Effector memory CD8-positive, alpha-beta T cell (primary cell): Measurements from ENCODE around the gene WSB2.
A peak's percentile ranks its signal among the peaks of the same experiment; 100 is the strongest.
"Not testable (repeated sequence)": the region's sequence is repeated elsewhere in the genome, so short reads cannot be mapped to it uniquely, and the experiment has no call there.

Source experiments
- ATAC-seq: fragments of 150-1000 bp; cut with Tn5 transposase; replicated peaks from 2 replicates; pipeline ENCODE4 v1.10.0; 2021; ENCODE audit warnings: mild to moderate bottlenecking, moderate library complexity
- DNase-seq, 3 experiments: peaks; one replicate each; pipeline ENCODE4 v3.0.0; 2021
- H3K27ac Mint-ChIP-seq, 2 donors: one replicate each; pipeline ENCODE4 v1.8.0; 2022; ENCODE audit warnings: mild to moderate bottlenecking in 2 of 2, mixed read lengths in 2 of 2, moderate library complexity in 2 of 2
- H3K27me3 Mint-ChIP-seq, 2 donors: one replicate each; pipeline ENCODE4 v1.8.0; 2022; ENCODE audit warnings: mixed read lengths in 2 of 2
- H3K36me3 Mint-ChIP-seq: one replicate; pipeline ENCODE4 v1.8.0; 2022; ENCODE audit warnings: mild to moderate bottlenecking, moderate library complexity, mixed read lengths; ENCODE audit not compliant: insufficient read depth
- H3K4me1 Mint-ChIP-seq, 2 donors: one replicate each; pipeline ENCODE4 v1.8.0; 2022; ENCODE audit warnings: low read depth in 2 of 2, mixed read lengths in 2 of 2
- H3K4me3 Mint-ChIP-seq, 2 donors: one replicate each; pipeline ENCODE4 v1.8.0; 2022; ENCODE audit warnings: mild to moderate bottlenecking in 2 of 2, mixed read lengths in 2 of 2, moderate library complexity in 2 of 2
- H3K9me3 Mint-ChIP-seq, 2 donors: one replicate each; pipeline ENCODE4 v1.8.0; 2022; ENCODE audit warnings: mixed read lengths in 2 of 2

The WSB2 gene

DNA sequence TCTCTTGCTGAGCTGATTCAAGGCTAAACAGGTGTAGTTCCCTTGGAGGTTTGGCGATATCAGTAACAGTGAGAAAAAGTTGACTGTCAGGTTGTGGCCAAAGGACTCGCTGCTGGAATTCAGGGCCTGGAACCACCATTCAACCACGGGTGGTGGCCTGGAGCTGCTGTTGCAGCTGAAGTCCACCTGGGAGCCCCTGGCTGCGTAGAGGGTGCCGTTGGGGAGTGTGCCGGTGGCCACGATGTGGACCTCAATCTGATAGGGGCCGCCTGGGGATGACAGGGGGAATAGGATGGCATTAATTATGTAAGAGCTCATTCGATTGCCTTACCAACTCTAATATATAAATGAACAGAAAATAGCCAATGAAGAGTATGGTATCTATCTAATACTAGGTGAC, 21.2 kb upstream of the WSB2 start:
- H3K27ac Mint-ChIP-seq: no peak overlapping the region
- DNase-seq: no peak
- no peak overlapping the region for H3K4me3 Mint-ChIP-seq
- H3K36me3 Mint-ChIP-seq: peaks cover 3% of the 10 kb centered on the region
- ATAC-seq: no peak
- H3K4me1 Mint-ChIP-seq: no peaks in the 10 kb centered on the region
- no peaks in the 10 kb centered on the region for H3K9me3 Mint-ChIP-seq
- H3K27me3 Mint-ChIP-seq: peaks cover 0 to 9% of the 10 kb centered on the region in 2 donors

DNA sequence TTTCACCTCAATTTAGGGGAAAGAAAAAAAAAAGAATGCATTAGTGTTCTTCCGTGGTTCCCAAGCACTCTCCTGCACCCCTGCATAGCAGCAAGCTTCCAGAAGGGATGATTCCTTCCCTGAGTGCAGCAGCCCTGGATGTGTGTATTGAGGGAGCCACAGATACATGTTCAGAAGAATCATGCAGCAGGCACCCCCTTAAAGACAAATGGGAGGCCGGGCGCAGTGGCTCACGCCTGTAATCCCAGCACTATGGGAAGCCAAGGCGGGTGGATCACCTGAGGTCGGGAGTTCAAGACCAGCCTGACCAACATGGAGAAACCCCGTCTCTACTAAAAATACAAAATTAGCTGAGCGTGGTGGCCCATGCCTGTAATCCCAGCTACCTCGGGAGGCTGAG, 20.5 kb upstream of the WSB2 start:
- DNase-seq, ATAC-seq, H3K27me3 Mint-ChIP-seq, H3K4me1 Mint-ChIP-seq, H3K36me3 Mint-ChIP-seq, H3K9me3 Mint-ChIP-seq, H3K27ac Mint-ChIP-seq, H3K4me3 Mint-ChIP-seq: not testable (repeated sequence)

- DNase-seq: no peak
- Mint-ChIP-seq H3K4me3 (no peak overlapping the region), H3K4me1 (no peaks in the 10 kb centered on the region), H3K27me3 (peaks cover 3 to 17% of the 10 kb centered on the region in 2 donors), H3K27ac (no peak overlapping the region), H3K9me3 (no peaks in the 10 kb centered on the region), H3K36me3 (no peaks in the 10 kb centered on the region)
- ATAC-seq: no peak
Observed at GRCh38 chr12:118073768-118074167, 12.8 kb upstream of the WSB2 start.

GRCh38 chr12:118070650-118071049, 9.7 kb upstream of the WSB2 start:
- Mint-ChIP-seq H3K4me1 (peaks cover 0 to under 1% of the 10 kb centered on the region in 2 donors), H3K4me3 (no peak overlapping the region), H3K27me3 (peaks cover 17 to 39% of the 10 kb centered on the region in 2 donors), H3K27ac (no peak overlapping the region), H3K9me3 (no peaks in the 10 kb centered on the region), H3K36me3 (no peaks in the 10 kb centered on the region)
- DNase-seq (no peak), ATAC-seq (no peak)

GRCh38 chr12:118068445-118068844, 7.5 kb upstream of the WSB2 start:
- Mint-ChIP-seq H3K27me3 (peaks cover 17 to 39% of the 10 kb centered on the region in 2 donors), H3K4me3 (no peak overlapping the region), H3K9me3 (no peaks in the 10 kb centered on the region), H3K36me3 (no peaks in the 10 kb centered on the region), H3K4me1 (peaks cover 6 to 10% of the 10 kb centered on the region in 2 donors), H3K27ac (no peak overlapping the region)
- DNase-seq (no peak), ATAC-seq (no peak)

GRCh38 chr12:118065380-118065779, 4.4 kb upstream of the WSB2 start:
- no peak overlapping the region for H3K27ac Mint-ChIP-seq
- ATAC-seq (no peak), DNase-seq (no peak)
- peaks cover 17 to 20% of the 10 kb centered on the region in 2 donors for H3K4me1 Mint-ChIP-seq
- peaks cover 17% of the 10 kb centered on the region for H3K36me3 Mint-ChIP-seq
- H3K27me3 Mint-ChIP-seq: peaks cover 17 to 27% of the 10 kb centered on the region in 2 donors
- H3K9me3 Mint-ChIP-seq: no peaks in the 10 kb centered on the region
- H3K4me3 Mint-ChIP-seq: no peak overlapping the region

DNA sequence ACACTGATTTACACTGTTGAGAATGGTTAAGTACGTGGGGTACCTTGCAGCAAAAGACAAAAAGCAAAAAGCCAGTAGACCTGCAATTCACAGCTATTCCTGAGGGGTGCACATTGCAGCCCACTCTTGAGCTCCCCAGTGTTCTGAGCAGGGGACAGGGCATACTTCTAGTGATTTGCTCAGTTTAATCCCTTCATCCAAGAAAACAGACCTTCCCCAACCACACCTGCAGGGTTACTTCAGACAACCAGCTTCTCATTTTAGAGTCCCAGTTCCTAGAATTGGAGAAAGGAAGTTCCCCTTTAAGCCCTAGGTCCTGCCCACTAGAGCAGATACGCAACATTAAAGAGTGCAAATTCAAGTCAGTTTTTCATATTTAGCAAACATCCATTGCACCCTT, 3.6 kb upstream of the WSB2 start:
- H3K4me3 Mint-ChIP-seq: peak overlapping the region in 1 of 2 donors; percentile 49
- H3K27me3 Mint-ChIP-seq: peaks cover 17 to 27% of the 10 kb centered on the region in 2 donors
- peak; percentile 23 for ATAC-seq
- peaks cover 25% of the 10 kb centered on the region for H3K36me3 Mint-ChIP-seq
- H3K27ac Mint-ChIP-seq: no peak overlapping the region
- peaks cover 25 to 26% of the 10 kb centered on the region in 2 donors for H3K4me1 Mint-ChIP-seq
- DNase-seq: no peak
- H3K9me3 Mint-ChIP-seq: no peaks in the 10 kb centered on the region

- no peak for ATAC-seq
- Mint-ChIP-seq H3K4me3 (peak overlapping the region; percentile 77 to 87), H3K36me3 (peaks cover 27% of the 10 kb centered on the region), H3K27ac (no peak overlapping the region), H3K27me3 (peaks cover 14 to 22% of the 10 kb centered on the region in 2 donors), H3K9me3 (no peaks in the 10 kb centered on the region), H3K4me1 (peaks cover 30 to 34% of the 10 kb centered on the region in 2 donors)
- DNase-seq: no peak
Observed at GRCh38 chr12:118063576-118064391, 2.8 kb upstream of the WSB2 start.

- ATAC-seq (no peak), DNase-seq (no peak)
- peak overlapping the region; percentile 77 to 87 for H3K4me3 Mint-ChIP-seq
- peaks cover 30% of the 10 kb centered on the region for H3K36me3 Mint-ChIP-seq
- H3K4me1 Mint-ChIP-seq: peaks cover 33 to 40% of the 10 kb centered on the region in 2 donors
- peaks cover 2 to 8% of the 10 kb centered on the region in 2 donors for H3K27me3 Mint-ChIP-seq
- peak overlapping the region; percentile 57 to 98 for H3K27ac Mint-ChIP-seq
- no peaks in the 10 kb centered on the region for H3K9me3 Mint-ChIP-seq
Observed at GRCh38 chr12:118061873-118062843, 1.2 kb upstream of the WSB2 start.

GRCh38 chr12:118060301-118061010, 523 bp downstream of the WSB2 start:
- peak overlapping the region; percentile 57 to 98 for H3K27ac Mint-ChIP-seq
- DNase-seq (peak in 1 of 3 experiments; percentile 14), ATAC-seq (peak; percentile 28)
- H3K9me3 Mint-ChIP-seq: no peaks in the 10 kb centered on the region
- peaks cover 36 to 48% of the 10 kb centered on the region in 2 donors for H3K4me1 Mint-ChIP-seq
- peak overlapping the region; percentile 77 to 87 for H3K4me3 Mint-ChIP-seq
- H3K27me3 Mint-ChIP-seq: no peaks in the 10 kb centered on the region
- peaks cover 30% of the 10 kb centered on the region for H3K36me3 Mint-ChIP-seq

DNA sequence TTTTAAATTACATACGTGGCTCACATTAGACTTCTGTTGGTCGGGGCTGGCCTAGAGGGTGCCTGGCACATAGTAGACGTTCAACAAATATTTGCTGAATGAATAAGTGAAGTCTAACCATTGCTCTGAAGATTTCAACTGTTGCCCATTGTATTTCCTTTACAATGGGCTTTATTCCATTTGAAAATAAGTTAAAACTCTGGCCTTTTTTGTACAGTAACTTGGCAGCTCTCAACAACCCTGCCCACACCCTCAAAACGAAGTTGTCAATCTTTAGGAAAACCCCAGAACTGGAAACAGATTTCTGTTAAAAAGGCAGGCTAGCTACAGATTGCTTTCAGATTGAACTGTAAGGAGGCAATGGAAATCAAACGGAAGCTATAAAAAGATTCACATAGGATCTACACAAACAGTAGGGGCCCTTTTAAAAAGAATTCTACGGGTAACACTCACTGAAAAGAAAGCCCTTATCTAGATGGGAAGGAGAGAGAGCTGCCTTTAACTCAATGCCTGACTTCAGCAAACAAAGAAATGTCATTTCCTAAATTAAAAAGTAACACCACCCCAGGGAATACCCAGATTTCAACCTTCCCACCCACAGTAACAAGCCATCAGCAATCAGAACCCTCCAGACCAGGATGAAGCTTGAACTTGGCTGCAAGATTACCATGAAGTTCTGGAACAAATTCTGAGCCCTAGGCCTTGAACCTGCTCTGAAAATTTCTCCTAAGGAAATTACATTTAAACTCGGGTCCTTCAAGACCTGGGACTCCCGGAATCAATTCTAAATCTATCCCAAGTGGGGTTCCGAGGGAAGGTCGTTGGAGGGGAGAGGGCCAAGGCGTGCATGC, 1.4 kb downstream of the WSB2 start:
- Mint-ChIP-seq H3K9me3 (no peaks in the 10 kb centered on the region), H3K27ac (peak overlapping the region; percentile 57 to 98), H3K4me1 (peaks cover 33 to 46% of the 10 kb centered on the region in 2 donors), H3K36me3 (peaks cover 30% of the 10 kb centered on the region), H3K27me3 (no peaks in the 10 kb centered on the region), H3K4me3 (peak overlapping the region; percentile 77 to 87)
- no peak for DNase-seq
- no peak for ATAC-seq

GRCh38 chr12:118058881-118059280, 2.1 kb downstream of the WSB2 start:
- peak overlapping the region; percentile 77 to 87 for H3K4me3 Mint-ChIP-seq
- peaks cover 30% of the 10 kb centered on the region for H3K36me3 Mint-ChIP-seq
- peaks cover 29 to 42% of the 10 kb centered on the region in 2 donors for H3K4me1 Mint-ChIP-seq
- peak in 2 of 3 experiments; percentile 6 to 29 for DNase-seq
- no peaks in the 10 kb centered on the region for H3K27me3 Mint-ChIP-seq
- no peaks in the 10 kb centered on the region for H3K9me3 Mint-ChIP-seq
- peak; percentile 52 for ATAC-seq
- H3K27ac Mint-ChIP-seq: peak overlapping the region; percentile 57 to 98
